LoVo (cell line): ENCODE measurements around the gene G6PC1.
A peak's percentile ranks its signal among the peaks of the same experiment; 100 is the strongest.
"Not testable (repeated sequence)": the region's sequence is repeated elsewhere in the genome, so short reads cannot be mapped to it uniquely, and the experiment has no call there.

Source experiments
- DNase-seq: peaks from one replicate; pipeline ENCODE4 v3.0.0-alpha.2; 2016; ENCODE audit warnings: low spot score

G6PC1 gene

GRCh38 chr17:42901535-42902229 lies 1.1 kb downstream of the G6PC1 start:
- no peak for DNase-seq

- no peak for DNase-seq
These were observed 3.5 kb downstream of the G6PC1 start for GRCh38 chr17:42904110-42904469.

GRCh38 chr17:42906772-42907446 lies 6.3 kb downstream of the G6PC1 start:
- no peak for DNase-seq

GRCh38 chr17:42908872-42909700 lies 8.5 kb downstream of the G6PC1 start:
- DNase-seq: no peak

GRCh38 chr17:42913522-42913921 lies 12.9 kb downstream of the G6PC1 start:
- no peak for DNase-seq

- peak; percentile 1 for DNase-seq
These were observed 13.5 kb downstream of the G6PC1 start for GRCh38 chr17:42913981-42914617.

- DNase-seq: not testable (repeated sequence)
These were observed 14.7 kb downstream of the G6PC1 start for GRCh38 chr17:42915288-42915687.

- DNase-seq: not testable (repeated sequence)
These were observed 16.0 kb downstream of the G6PC1 start for GRCh38 chr17:42916388-42917235.

GRCh38 chr17:42917236-42917603 lies 16.6 kb downstream of the G6PC1 start:
- no peak for DNase-seq

GRCh38 chr17:42918902-42919521 lies 18.4 kb downstream of the G6PC1 start:
- peak; percentile 11 for DNase-seq

- not testable (repeated sequence) for DNase-seq
These were observed 19.0 kb downstream of the G6PC1 start for GRCh38 chr17:42919522-42920077.

GRCh38 chr17:42920106-42920900 lies 19.7 kb downstream of the G6PC1 start:
- no peak for DNase-seq

- no peak for DNase-seq
These were observed 20.3 kb downstream of the G6PC1 start for GRCh38 chr17:42920922-42921321.

- DNase-seq: no peak
These were observed 21.7 kb downstream of the G6PC1 start for GRCh38 chr17:42922294-42922693.

- not testable (repeated sequence) for DNase-seq
These were observed 22.9 kb downstream of the G6PC1 start for GRCh38 chr17:42923472-42923871.

- DNase-seq: no peak
These were observed 24.3 kb downstream of the G6PC1 start for GRCh38 chr17:42924891-42925290.

- DNase-seq: no peak
These were observed 28.3 kb downstream of the G6PC1 start for GRCh38 chr17:42928714-42929496.

- no peak for DNase-seq
These were observed 28.9 kb downstream of the G6PC1 start for GRCh38 chr17:42929497-42929844.
